Nephron (organoid): ENCODE results near the gene LPCAT3.
"Not testable (repeated sequence)": the region's sequence is repeated elsewhere in the genome, so short reads cannot be mapped to it uniquely, and the experiment has no call there.

Source experiments
- H3K27ac Mint-ChIP-seq, 3 experiments: 2 replicates each; pipeline ENCODE4 v1.8.0; 2020; ENCODE audit warnings: mixed read lengths in 3 of 3, mild to moderate bottlenecking in 2 of 3, moderate library complexity in 1 of 3
- H3K27me3 Mint-ChIP-seq: 2 replicates; pipeline ENCODE4 v1.8.0; 2021; ENCODE audit warnings: low read depth, mild to moderate bottlenecking, moderate library complexity, mixed read lengths
- H3K36me3 Mint-ChIP-seq: 2 replicates; pipeline ENCODE4 v1.8.0; 2020; ENCODE audit warnings: low read depth, mixed read lengths
- H3K4me1 Mint-ChIP-seq: 2 replicates; pipeline ENCODE4 v1.8.0; 2020; ENCODE audit warnings: mixed read lengths
- H3K4me3 Mint-ChIP-seq, 3 experiments: 2 replicates each; pipeline ENCODE4 v1.8.0; 2020; ENCODE audit warnings: mild to moderate bottlenecking in 3 of 3, mixed read lengths in 3 of 3, moderate library complexity in 2 of 3
- H3K9me3 Mint-ChIP-seq: 2 replicates; pipeline ENCODE4 v1.8.0; 2020; ENCODE audit warnings: mixed read lengths
- CTCF ChIP-seq, 3 experiments: fragments of 200-600 bp; sonication (generic); IDR thresholded peaks; one replicate each; pipeline ENCODE4 v1.5.0; 2021; ENCODE audit warnings: antibody characterized with exemption in 3 of 3; ENCODE audit not compliant: unreplicated experiment in 3 of 3

The LPCAT3 gene

GRCh38 chr12:7058163-7058845, 40.0 kb upstream of the LPCAT3 start:
- Mint-ChIP-seq H3K27me3 (peaks cover 8% of the 10 kb centered on the region), H3K27ac (peak overlapping the region in 1 of 3 experiments; percentile 8), H3K4me3 (no peak overlapping the region), H3K36me3 (no peaks in the 10 kb centered on the region), H3K9me3 (peaks cover 4% of the 10 kb centered on the region), H3K4me1 (peaks cover 8% of the 10 kb centered on the region)
- no peak for TF ChIP-seq CTCF (IDR thresholded peaks at IDR 0.05; ENCODE audit: unreplicated experiment in 3 of 3)

- H3K4me1 Mint-ChIP-seq, H3K36me3 Mint-ChIP-seq, H3K27ac Mint-ChIP-seq, H3K4me3 Mint-ChIP-seq: not testable (repeated sequence)
- Mint-ChIP-seq H3K27me3 (peaks cover 11% of the 10 kb centered on the region), H3K9me3 (peaks cover 13% of the 10 kb centered on the region)
Measured at GRCh38 chr12:7055736-7056135, 37.5 kb upstream of the LPCAT3 start.

GRCh38 chr12:7054925-7055324, 36.6 kb upstream of the LPCAT3 start:
- Mint-ChIP-seq H3K27me3 (peaks cover 11% of the 10 kb centered on the region), H3K4me3 (no peak overlapping the region), H3K9me3 (peaks cover 17% of the 10 kb centered on the region), H3K36me3 (no peaks in the 10 kb centered on the region), H3K27ac (no peak overlapping the region), H3K4me1 (no peaks in the 10 kb centered on the region)
- no peak for TF ChIP-seq CTCF (IDR thresholded peaks at IDR 0.05; ENCODE audit: unreplicated experiment in 3 of 3)

- not testable (repeated sequence) for H3K27me3 Mint-ChIP-seq, H3K27ac Mint-ChIP-seq, H3K36me3 Mint-ChIP-seq, H3K4me3 Mint-ChIP-seq, H3K4me1 Mint-ChIP-seq
- H3K9me3 Mint-ChIP-seq: peaks cover 17% of the 10 kb centered on the region
Measured at GRCh38 chr12:7049973-7050372, 31.7 kb upstream of the LPCAT3 start.

- peaks cover 15% of the 10 kb centered on the region for H3K9me3 Mint-ChIP-seq
- not testable (repeated sequence) for H3K4me1 Mint-ChIP-seq, H3K27me3 Mint-ChIP-seq, H3K36me3 Mint-ChIP-seq, H3K27ac Mint-ChIP-seq, H3K4me3 Mint-ChIP-seq
Measured at GRCh38 chr12:7049445-7049951, 31.2 kb upstream of the LPCAT3 start.

- Mint-ChIP-seq H3K4me1 (no peaks in the 10 kb centered on the region), H3K36me3 (no peaks in the 10 kb centered on the region), H3K9me3 (peaks cover 13% of the 10 kb centered on the region), H3K4me3 (no peak overlapping the region), H3K27ac (no peak overlapping the region), H3K27me3 (peaks cover 4% of the 10 kb centered on the region)
- no peak for TF ChIP-seq CTCF (IDR thresholded peaks at IDR 0.05; ENCODE audit: unreplicated experiment in 3 of 3)
Measured at GRCh38 chr12:7047306-7047705, 29.0 kb upstream of the LPCAT3 start.

GRCh38 chr12:7046383-7047105, 28.3 kb upstream of the LPCAT3 start:
- Mint-ChIP-seq H3K36me3 (no peaks in the 10 kb centered on the region), H3K4me3 (no peak overlapping the region), H3K9me3 (peaks cover 12% of the 10 kb centered on the region), H3K27me3 (no peaks in the 10 kb centered on the region), H3K27ac (no peak overlapping the region), H3K4me1 (no peaks in the 10 kb centered on the region)
- TF ChIP-seq CTCF (IDR thresholded peaks at IDR 0.05; ENCODE audit: unreplicated experiment in 3 of 3): no peak
